HCEC 1CT (cell line): Measurements from ENCODE around the gene BTBD3.

Experiments
- DNase-seq: peaks from one replicate; pipeline ENCODE4 v3.0.0-alpha.2; 2017

BTBD3 gene

GRCh38 chr20:11972478-11972877 is 54.8 kb downstream of the BTBD3 start:
- DNase-seq, result no peak
